ENCODE data around the gene ING4.

Gene ING4

GRCh38 chr12:6691473-6691872 is 28.6 kb upstream of the ING4 start:
- Histone ChIP-seq H3K9me3 (no peaks in the 10 kb centered on the region), H3K36me3 (no peaks in the 10 kb centered on the region), H3K27ac (no peak overlapping the region), H3K4me1 (peaks cover 0 to 32% (median 19%) of the 10 kb centered on the region in 4 donors), H3K4me3 (no peak overlapping the region), H3K27me3 (peaks cover 0 to 26% of the 10 kb centered on the region in 2 donors)
- TF ChIP-seq CTCF (IDR thresholded peaks at IDR 0.05), result no peak
- DNase-seq, result no peak
- intact Hi-C loops (cut with DNase I; ENCODE audit: low total_unique reads), result no loop called here

- no peaks in the 10 kb centered on the region for H3K36me3 ChIP-seq
- H3K9me3 ChIP-seq, result no peaks in the 10 kb centered on the region
- intact Hi-C loops (cut with DNase I; ENCODE audit: low total_unique reads), result loop anchor here (1.0 to 2.0 kb wide), 2 partner anchors 26 to 74 kb away; partner anchors contain the start of gene ING4
- DNase-seq, result peak; percentile 98 to 99
- H3K27ac ChIP-seq, result peak within 1 kb of the TSS; percentile 96 to 100
- peaks cover 0 to 41% (median 22%) of the 10 kb centered on the region in 4 donors for H3K4me1 ChIP-seq
- peak in 1 of 2 experiments; percentile 46 for TF ChIP-seq CTCF (IDR thresholded peaks at IDR 0.05)
- H3K27me3 ChIP-seq, result peaks cover 0 to 4% of the 10 kb centered on the region in 2 donors
- peak within 1 kb of the TSS; percentile 92 to 99 for H3K4me3 ChIP-seq
Observed at GRCh38 chr12:6688999-6689882, 26.3 kb upstream of the ING4 start, which contains the start of gene ZNF384. Gene ZNF384 (minus strand): TSS chr12:6689375. CDS start chr12:6679520, 9,855 bp downstream.

GRCh38 chr12:6688543-6688998 is 25.7 kb upstream of the ING4 start:
- H3K36me3 ChIP-seq, result no peaks in the 10 kb centered on the region
- H3K27ac ChIP-seq, result peak overlapping the region; percentile 96 to 100
- peak in 1 of 2 donors; percentile 30 for DNase-seq
- TF ChIP-seq CTCF (IDR thresholded peaks at IDR 0.05), result no peak
- H3K4me3 ChIP-seq, result peak overlapping the region; percentile 92 to 99
- H3K9me3 ChIP-seq, result no peaks in the 10 kb centered on the region
- H3K27me3 ChIP-seq, result no peaks in the 10 kb centered on the region
- peaks cover 0 to 41% (median 22%) of the 10 kb centered on the region in 4 donors for H3K4me1 ChIP-seq
- intact Hi-C loops (cut with DNase I; ENCODE audit: low total_unique reads), result loop anchor here (2.0 kb wide), 1 partner anchor 74 kb away; no protein-coding TSS in a partner anchor

- no peaks in the 10 kb centered on the region for H3K9me3 ChIP-seq
- H3K4me1 ChIP-seq, result peaks cover 0 to 40% (median 22%) of the 10 kb centered on the region in 4 donors
- no peak overlapping the region for H3K4me3 ChIP-seq
- H3K27me3 ChIP-seq, result no peaks in the 10 kb centered on the region
- no peak for DNase-seq
- no peak overlapping the region for H3K27ac ChIP-seq
- intact Hi-C loops (cut with DNase I; ENCODE audit: low total_unique reads), result no loop called here
- H3K36me3 ChIP-seq, result peaks cover 0 to 5% (median 0%) of the 10 kb centered on the region in 3 donors
- TF ChIP-seq CTCF (IDR thresholded peaks at IDR 0.05), result no peak
Observed at GRCh38 chr12:6685814-6686213, 22.9 kb upstream of the ING4 start.

GRCh38 chr12:6684609-6685008 is 21.7 kb upstream of the ING4 start:
- no peaks in the 10 kb centered on the region for H3K27me3 ChIP-seq
- peaks cover 1 to 17% (median 8%) of the 10 kb centered on the region in 3 donors for H3K36me3 ChIP-seq
- no peak overlapping the region for H3K27ac ChIP-seq
- DNase-seq, result no peak
- no peaks in the 10 kb centered on the region for H3K9me3 ChIP-seq
- peak; percentile 24 to 32 for TF ChIP-seq CTCF (IDR thresholded peaks at IDR 0.05)
- intact Hi-C loops (cut with DNase I; ENCODE audit: low total_unique reads), result no loop called here
- peaks cover 0 to 31% (median 17%) of the 10 kb centered on the region in 4 donors for H3K4me1 ChIP-seq
- no peak overlapping the region for H3K4me3 ChIP-seq

All from tibial artery (tissue), 4 donors.